GM19324 (cell line): ENCODE data around the gene INVS.
A peak's percentile ranks its signal among the peaks of the same experiment; 100 is the strongest.
"Not testable (repeated sequence)": the region's sequence is repeated elsewhere in the genome, so short reads cannot be mapped to it uniquely, and the experiment has no call there.

ENCODE experiments used
- ATAC-seq: cut with Tn5 transposase; IDR thresholded peaks from one replicate; pipeline ENCODE4 v1.9.1; 2021; ENCODE audit warnings: mild to moderate bottlenecking, moderate library complexity; ENCODE audit not compliant: unreplicated experiment, low FRiP score

The INVS gene

GRCh38 chr9:100191264-100191663 is 92.2 kb downstream of the INVS start:
- ATAC-seq, result no peak

- no peak for ATAC-seq
These were observed 94.0 kb downstream of the INVS start for GRCh38 chr9:100193078-100193477.

GRCh38 chr9:100196215-100196614 is 97.2 kb downstream of the INVS start:
- no peak for ATAC-seq

- no peak for ATAC-seq
These were observed 97.8 kb downstream of the INVS start for GRCh38 chr9:100196828-100197227.

GRCh38 chr9:100197553-100197952 is 98.5 kb downstream of the INVS start:
- no peak for ATAC-seq

- no peak for ATAC-seq
These were observed 103.8 kb downstream of the INVS start for GRCh38 chr9:100202806-100203205.

GRCh38 chr9:100204796-100205195 is 105.8 kb downstream of the INVS start:
- no peak for ATAC-seq

- no peak for ATAC-seq
These were observed 107.9 kb downstream of the INVS start for GRCh38 chr9:100206899-100207298.

GRCh38 chr9:100208673-100209072 is 109.6 kb downstream of the INVS start:
- ATAC-seq, result no peak

GRCh38 chr9:100211476-100211875 is 112.4 kb downstream of the INVS start:
- no peak for ATAC-seq

GRCh38 chr9:100213730-100214477 is 114.9 kb downstream of the INVS start:
- ATAC-seq, result no peak

- ATAC-seq, result peak; percentile 48
These were observed 117.2 kb downstream of the INVS start for GRCh38 chr9:100216178-100216787.

GRCh38 chr9:100217536-100217935 is 118.5 kb downstream of the INVS start:
- ATAC-seq, result no peak

GRCh38 chr9:100219347-100219746 is 120.3 kb downstream of the INVS start:
- no peak for ATAC-seq

GRCh38 chr9:100220936-100221335 is 121.9 kb downstream of the INVS start:
- no peak for ATAC-seq

- no peak for ATAC-seq
These were observed 122.5 kb downstream of the INVS start for GRCh38 chr9:100221538-100221937.

- no peak for ATAC-seq
These were observed 123.6 kb downstream of the INVS start for GRCh38 chr9:100222674-100223073.

- no peak for ATAC-seq
These were observed 128.6 kb downstream of the INVS start for GRCh38 chr9:100227636-100228035.

GRCh38 chr9:100228352-100228869 is 129.4 kb downstream of the INVS start:
- ATAC-seq, result no peak

GRCh38 chr9:100229136-100229535 is 130.1 kb downstream of the INVS start:
- no peak for ATAC-seq

- ATAC-seq, result no peak
These were observed 130.5 kb downstream of the INVS start for GRCh38 chr9:100229561-100229960.

- not testable (repeated sequence) for ATAC-seq
These were observed 137.9 kb downstream of the INVS start for GRCh38 chr9:100236986-100237385.
